SK-N-SH (cell line): Measurements from ENCODE around the gene C8G.

Experiments
- EP300 ChIP-seq, 2 experiments: IDR thresholded peaks; 2 replicates each; pipeline versions ENCODE4 v1.4.0 to v1.6.1; 2012; ENCODE audit warnings: borderline replicate concordance in 1 of 2, low read depth in 1 of 2, low read length in 1 of 2
- TAF1 ChIP-seq: IDR thresholded peaks from 2 replicates; pipeline ENCODE4 v1.6.1; 2012; ENCODE audit warnings: low read depth, mild to moderate bottlenecking, low read length, moderate library complexity, borderline replicate concordance
- TF ChIP-seq, protein P1 (sequence below): IDR thresholded peaks from 2 replicates; pipeline ENCODE4 v1.6.1; 2012; ENCODE audit warnings: mild to moderate bottlenecking, low read depth, low read length, moderate library complexity
- TF ChIP-seq, protein P2 (sequence below): fragments of 200-600 bp; sonication (generic); IDR thresholded peaks from 2 replicates; pipeline ENCODE4 v1.6.1; 2017; ENCODE audit warnings: antibody characterized with exemption, mild to moderate bottlenecking, moderate library complexity
- TF ChIP-seq, protein P3 (sequence below): IDR thresholded peaks from 2 replicates; pipeline ENCODE4 v1.4.0; 2012; ENCODE audit warnings: low read depth

DNA sequence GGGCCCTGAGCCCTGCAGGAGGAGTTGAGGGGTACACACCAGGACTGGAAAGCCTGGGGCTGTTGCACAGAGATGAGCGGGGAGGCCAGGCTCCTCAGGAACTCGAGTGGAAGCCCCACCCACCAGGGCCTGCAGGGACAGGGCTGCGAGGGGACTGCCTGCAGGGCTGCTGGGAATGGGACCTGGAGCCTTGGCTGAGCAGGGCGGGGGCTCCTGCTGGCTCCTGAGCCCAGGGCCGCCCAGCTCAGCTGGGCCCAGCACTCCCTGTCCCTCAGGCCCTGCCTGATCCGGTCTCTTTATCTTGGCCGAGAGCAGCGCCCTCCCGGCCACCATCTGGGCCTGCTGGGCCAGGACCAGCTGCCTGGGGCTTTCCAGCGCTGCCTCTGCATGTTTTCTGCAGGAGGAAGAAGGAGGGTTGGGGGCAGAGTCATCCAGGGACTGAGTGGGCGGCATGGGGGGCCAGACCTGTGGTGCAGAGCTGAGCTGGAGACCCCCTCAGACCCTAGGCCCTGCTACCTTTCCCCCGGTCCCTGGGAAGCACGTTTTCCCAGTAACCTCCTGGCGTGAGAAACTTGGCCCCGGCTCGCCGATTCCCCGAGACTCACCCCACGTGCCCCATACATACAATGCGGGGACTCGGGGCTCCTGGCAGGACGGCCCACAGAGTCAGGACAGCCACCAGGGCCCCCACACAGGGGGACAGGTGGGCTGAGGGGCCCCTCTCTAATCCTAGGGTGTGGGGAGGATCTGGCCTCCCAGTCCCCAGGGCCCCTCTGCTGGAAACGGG is 16.4 kb downstream of the C8G start:
- TF ChIP-seq, protein P1, sequence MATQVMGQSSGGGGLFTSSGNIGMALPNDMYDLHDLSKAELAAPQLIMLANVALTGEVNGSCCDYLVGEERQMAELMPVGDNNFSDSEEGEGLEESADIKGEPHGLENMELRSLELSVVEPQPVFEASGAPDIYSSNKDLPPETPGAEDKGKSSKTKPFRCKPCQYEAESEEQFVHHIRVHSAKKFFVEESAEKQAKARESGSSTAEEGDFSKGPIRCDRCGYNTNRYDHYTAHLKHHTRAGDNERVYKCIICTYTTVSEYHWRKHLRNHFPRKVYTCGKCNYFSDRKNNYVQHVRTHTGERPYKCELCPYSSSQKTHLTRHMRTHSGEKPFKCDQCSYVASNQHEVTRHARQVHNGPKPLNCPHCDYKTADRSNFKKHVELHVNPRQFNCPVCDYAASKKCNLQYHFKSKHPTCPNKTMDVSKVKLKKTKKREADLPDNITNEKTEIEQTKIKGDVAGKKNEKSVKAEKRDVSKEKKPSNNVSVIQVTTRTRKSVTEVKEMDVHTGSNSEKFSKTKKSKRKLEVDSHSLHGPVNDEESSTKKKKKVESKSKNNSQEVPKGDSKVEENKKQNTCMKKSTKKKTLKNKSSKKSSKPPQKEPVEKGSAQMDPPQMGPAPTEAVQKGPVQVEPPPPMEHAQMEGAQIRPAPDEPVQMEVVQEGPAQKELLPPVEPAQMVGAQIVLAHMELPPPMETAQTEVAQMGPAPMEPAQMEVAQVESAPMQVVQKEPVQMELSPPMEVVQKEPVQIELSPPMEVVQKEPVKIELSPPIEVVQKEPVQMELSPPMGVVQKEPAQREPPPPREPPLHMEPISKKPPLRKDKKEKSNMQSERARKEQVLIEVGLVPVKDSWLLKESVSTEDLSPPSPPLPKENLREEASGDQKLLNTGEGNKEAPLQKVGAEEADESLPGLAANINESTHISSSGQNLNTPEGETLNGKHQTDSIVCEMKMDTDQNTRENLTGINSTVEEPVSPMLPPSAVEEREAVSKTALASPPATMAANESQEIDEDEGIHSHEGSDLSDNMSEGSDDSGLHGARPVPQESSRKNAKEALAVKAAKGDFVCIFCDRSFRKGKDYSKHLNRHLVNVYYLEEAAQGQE: no peak
- TF ChIP-seq EP300 (IDR thresholded peaks at IDR 0.05; ENCODE audit: borderline replicate concordance in 1 of 2, low read depth in 1 of 2, low read length in 1 of 2) (no peak), TAF1 (no peak)
- TF ChIP-seq, protein P2, sequence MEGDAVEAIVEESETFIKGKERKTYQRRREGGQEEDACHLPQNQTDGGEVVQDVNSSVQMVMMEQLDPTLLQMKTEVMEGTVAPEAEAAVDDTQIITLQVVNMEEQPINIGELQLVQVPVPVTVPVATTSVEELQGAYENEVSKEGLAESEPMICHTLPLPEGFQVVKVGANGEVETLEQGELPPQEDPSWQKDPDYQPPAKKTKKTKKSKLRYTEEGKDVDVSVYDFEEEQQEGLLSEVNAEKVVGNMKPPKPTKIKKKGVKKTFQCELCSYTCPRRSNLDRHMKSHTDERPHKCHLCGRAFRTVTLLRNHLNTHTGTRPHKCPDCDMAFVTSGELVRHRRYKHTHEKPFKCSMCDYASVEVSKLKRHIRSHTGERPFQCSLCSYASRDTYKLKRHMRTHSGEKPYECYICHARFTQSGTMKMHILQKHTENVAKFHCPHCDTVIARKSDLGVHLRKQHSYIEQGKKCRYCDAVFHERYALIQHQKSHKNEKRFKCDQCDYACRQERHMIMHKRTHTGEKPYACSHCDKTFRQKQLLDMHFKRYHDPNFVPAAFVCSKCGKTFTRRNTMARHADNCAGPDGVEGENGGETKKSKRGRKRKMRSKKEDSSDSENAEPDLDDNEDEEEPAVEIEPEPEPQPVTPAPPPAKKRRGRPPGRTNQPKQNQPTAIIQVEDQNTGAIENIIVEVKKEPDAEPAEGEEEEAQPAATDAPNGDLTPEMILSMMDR: no peak
- TF ChIP-seq, protein P3, sequence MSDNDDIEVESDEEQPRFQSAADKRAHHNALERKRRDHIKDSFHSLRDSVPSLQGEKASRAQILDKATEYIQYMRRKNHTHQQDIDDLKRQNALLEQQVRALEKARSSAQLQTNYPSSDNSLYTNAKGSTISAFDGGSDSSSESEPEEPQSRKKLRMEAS: no peak
